Lung (tissue), 12 donors: ENCODE data around the gene TMEM145. TPM values are rescaled to one million over a fixed set of nuclear protein-coding genes. Genes with fewer than 3 reads are reported as not detected.
A peak's percentile ranks its signal among the peaks of the same experiment; 100 is the strongest.

Experiments
- ATAC-seq: fragments of 200-7000 bp; cut with Tn5 transposase; one replicate; pipeline ENCODE4 v1.9.1; 2020; ENCODE audit warnings: moderate number of reproducible peaks; ENCODE audit not compliant: insufficient read depth, low FRiP score
- DNase-seq, 3 donors: peaks; one replicate each; pipeline ENCODE4 v3.0.0-alpha.2; 2013 to 2017
- H3K27ac ChIP-seq, 2 donors: one replicate each; pipeline ENCODE4 v1.5.1; 2013; ENCODE audit warnings: mild to moderate bottlenecking in 2 of 2, moderate library complexity in 2 of 2, control low read depth in 1 of 2, inconsistent platforms in 1 of 2, low read depth in 1 of 2, low read length in 1 of 2
- H3K27me3 ChIP-seq, 3 donors: one replicate each; pipeline ENCODE4 v1.5.1; 2013; ENCODE audit warnings: low read length in 2 of 3; ENCODE audit not compliant: control insufficient read depth in 3 of 3, insufficient read depth in 3 of 3
- H3K36me3 ChIP-seq, 4 donors: one replicate each; pipeline ENCODE4 v1.5.1; 2013; ENCODE audit warnings: low read length in 4 of 4, mild to moderate bottlenecking in 1 of 4, moderate library complexity in 1 of 4; ENCODE audit not compliant: control insufficient read depth in 4 of 4, insufficient read depth in 4 of 4
- H3K4me1 ChIP-seq, 5 donors: one replicate each; pipeline ENCODE4 v1.5.1; 2013; ENCODE audit warnings: low read length in 5 of 5, mild to moderate bottlenecking in 2 of 5, moderate library complexity in 1 of 5; ENCODE audit not compliant: control insufficient read depth in 5 of 5, insufficient read depth in 5 of 5
- H3K4me3 ChIP-seq: one replicate; pipeline ENCODE4 v1.5.1; 2013; ENCODE audit warnings: mild to moderate bottlenecking, control low read depth, moderate library complexity
- H3K9ac ChIP-seq, 2 donors: one replicate each; pipeline ENCODE4 v1.5.1; 2013; ENCODE audit warnings: low read length in 2 of 2, control low read depth in 1 of 2; ENCODE audit not compliant: insufficient read depth in 1 of 2
- H3K9me3 ChIP-seq, 4 donors: one replicate each; pipeline ENCODE4 v1.5.1; 2013; ENCODE audit warnings: low read length in 3 of 4, mild to moderate bottlenecking in 1 of 4, moderate library complexity in 1 of 4; ENCODE audit not compliant: control insufficient read depth in 4 of 4, insufficient read depth in 3 of 4
- CTCF ChIP-seq: IDR thresholded peaks from 2 replicates; pipeline ENCODE4 v1.5.1; 2012; ENCODE audit warnings: mild to moderate bottlenecking; ENCODE audit errors: control extremely low read depth, extremely low read depth
- WGBS, 2 donors: extraction: QIAGEN DNeasy Blood & Tissue Kit; methylation state at CpG; one replicate each; pipeline ENCODE4 v1.1.7; 2013; 5-methylcytosine and 5-hydroxymethylcytosine counted together
- polyA plus RNA-seq, 2 donors: library from polyadenylated mRNA; stranded (reverse); fragments of 200-250 nt; gene quantifications; one replicate each; pipeline ENCODE4 v1.2.1, GENCODE V29; 2013
- total RNA-seq, 2 donors: library from RNA; depleted of rRNA in 1 of 2; stranded (reverse); fragments of >200 nt in 1 of 2; gene quantifications; one replicate each; pipeline ENCODE4 v1.2.1, GENCODE V29; 2014 to 2021
- donor health status: control.
- donor health status: control.
- donor health status: Bipolar disorder and iron deficiency.
- donor health status: healthy.
- donor health status: DM: yes; HTN: yes; CAD: no.

The TMEM145 gene
- total and polyA plus RNA-seq, 4 donors = 0.12 to 0.95 (median 0.40) TPM; not detected in 1

GRCh38 chr19:42326969-42327368, 13.9 kb downstream of the TMEM145 start:
- TF ChIP-seq CTCF = no peak
- DNase-seq (no peak), ATAC-seq (no peak)
- peaks cover 0 to 2% (median 0%) of the 10 kb centered on the region in 4 donors for H3K9me3 ChIP-seq
- no peak overlapping the region for H3K27ac ChIP-seq
- peaks cover 0 to 1% (median 0%) of the 10 kb centered on the region in 4 donors for H3K36me3 ChIP-seq
- peaks cover 7 to 21% (median 18%) of the 10 kb centered on the region in 3 donors for H3K27me3 ChIP-seq
- H3K4me3 ChIP-seq = no peak overlapping the region
- H3K9ac ChIP-seq = peak overlapping the region in 1 of 2 donors; percentile 63
- H3K4me1 ChIP-seq = peaks cover 0 to 21% (median 15%) of the 10 kb centered on the region in 5 donors

- Histone ChIP-seq H3K36me3 (peaks cover 0 to 3% (median 0%) of the 10 kb centered on the region in 4 donors), H3K9me3 (peaks cover 0 to 2% (median 0%) of the 10 kb centered on the region in 4 donors), H3K27me3 (peaks cover 7 to 18% (median 14%) of the 10 kb centered on the region in 3 donors), H3K9ac (no peak overlapping the region), H3K27ac (no peak overlapping the region), H3K4me1 (peaks cover 0 to 21% (median 15%) of the 10 kb centered on the region in 5 donors), H3K4me3 (no peak overlapping the region)
- no peak for TF ChIP-seq CTCF
- DNase-seq = no peak
- WGBS, 2 donors = 91 to 94% methylated on average over 5 of the region's 5 CpGs
- ATAC-seq = no peak
These were observed 14.3 kb downstream of the TMEM145 start for GRCh38 chr19:42327381-42327780.

GRCh38 chr19:42328106-42328505, 15.0 kb downstream of the TMEM145 start:
- Histone ChIP-seq H3K27ac (no peak overlapping the region), H3K9me3 (peaks cover 0 to 2% (median 0%) of the 10 kb centered on the region in 4 donors), H3K36me3 (peaks cover 0 to 3% (median 0%) of the 10 kb centered on the region in 4 donors), H3K4me1 (peaks cover 0 to 21% (median 15%) of the 10 kb centered on the region in 5 donors), H3K27me3 (peaks cover 5 to 11% (median 9%) of the 10 kb centered on the region in 3 donors), H3K9ac (no peak overlapping the region), H3K4me3 (no peak overlapping the region)
- 75% methylated on average over 1 of the region's 1 CpG for WGBS, 2 donors
- ATAC-seq (no peak), DNase-seq (no peak)
- TF ChIP-seq CTCF = no peak

- 86 to 89% methylated on average over 2 of the region's 2 CpGs for WGBS, 2 donors
- DNase-seq (no peak), ATAC-seq (no peak)
- Histone ChIP-seq H3K27ac (no peak overlapping the region), H3K36me3 (peaks cover 0 to 3% (median under 1%) of the 10 kb centered on the region in 4 donors), H3K9me3 (no peaks in the 10 kb centered on the region), H3K27me3 (peaks cover 0 to 7% (median 5%) of the 10 kb centered on the region in 3 donors), H3K4me1 (peaks cover 0 to 21% (median 15%) of the 10 kb centered on the region in 5 donors), H3K4me3 (no peak overlapping the region), H3K9ac (no peak overlapping the region)
- no peak for TF ChIP-seq CTCF
These were observed 15.7 kb downstream of the TMEM145 start for GRCh38 chr19:42328854-42329253.
